ENCODE data around the gene WFS1.

DNA sequence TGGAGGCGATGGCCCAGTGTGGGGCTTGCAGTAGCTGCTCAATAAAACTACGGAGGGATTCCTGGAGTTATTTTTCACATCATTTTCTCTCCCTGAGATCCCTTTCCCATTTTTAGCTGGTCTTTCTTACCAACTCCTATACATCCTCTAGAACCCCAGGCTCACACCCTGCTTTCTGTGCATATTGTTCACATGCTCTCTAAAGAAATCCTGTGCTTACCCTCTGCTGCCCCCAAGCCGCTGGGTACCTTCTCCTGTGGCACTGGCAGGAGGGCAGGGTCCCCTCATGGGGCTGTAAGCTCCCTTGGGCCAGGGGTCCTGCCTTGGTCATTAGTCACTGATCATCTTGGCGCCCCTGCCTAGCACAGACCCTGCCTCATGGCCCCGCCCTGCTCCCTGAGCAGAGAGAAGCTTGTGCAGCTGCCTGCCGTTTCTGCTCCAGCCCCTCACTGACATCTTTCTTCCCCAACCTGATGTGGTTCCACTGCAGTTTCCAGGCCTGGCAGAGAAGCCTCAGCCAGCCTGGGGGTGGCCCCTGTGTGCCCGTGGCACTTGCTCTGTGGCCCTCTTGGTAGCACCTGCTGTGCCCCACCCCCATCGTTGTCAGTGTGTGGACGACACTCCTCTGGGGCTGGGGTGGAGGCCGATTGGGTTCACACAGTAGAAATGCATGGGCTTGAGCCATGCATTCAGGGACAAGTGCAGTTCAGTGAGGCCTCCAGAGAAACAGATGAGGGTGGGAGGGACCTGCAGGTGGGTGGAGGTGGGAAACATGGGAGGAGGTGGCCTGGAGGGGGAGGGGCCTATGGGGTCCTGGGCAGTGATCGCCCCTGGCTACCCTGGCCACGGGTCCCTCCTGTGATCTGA, 69.5 kb downstream of the WFS1 start:
- TF ChIP-seq POLR2AphosphoS5 (IDR thresholded peaks at IDR 0.05; ENCODE audit: low read depth, low read length): no peak
- no peak for TF ChIP-seq JUND (IDR thresholded peaks at IDR 0.05)
- TF ChIP-seq, protein P1, sequence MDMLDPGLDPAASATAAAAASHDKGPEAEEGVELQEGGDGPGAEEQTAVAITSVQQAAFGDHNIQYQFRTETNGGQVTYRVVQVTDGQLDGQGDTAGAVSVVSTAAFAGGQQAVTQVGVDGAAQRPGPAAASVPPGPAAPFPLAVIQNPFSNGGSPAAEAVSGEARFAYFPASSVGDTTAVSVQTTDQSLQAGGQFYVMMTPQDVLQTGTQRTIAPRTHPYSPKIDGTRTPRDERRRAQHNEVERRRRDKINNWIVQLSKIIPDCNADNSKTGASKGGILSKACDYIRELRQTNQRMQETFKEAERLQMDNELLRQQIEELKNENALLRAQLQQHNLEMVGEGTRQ (IDR thresholded peaks at IDR 0.05; ENCODE audit: borderline replicate concordance, low read depth, low read length): no peak
- TF ChIP-seq, protein P2, sequence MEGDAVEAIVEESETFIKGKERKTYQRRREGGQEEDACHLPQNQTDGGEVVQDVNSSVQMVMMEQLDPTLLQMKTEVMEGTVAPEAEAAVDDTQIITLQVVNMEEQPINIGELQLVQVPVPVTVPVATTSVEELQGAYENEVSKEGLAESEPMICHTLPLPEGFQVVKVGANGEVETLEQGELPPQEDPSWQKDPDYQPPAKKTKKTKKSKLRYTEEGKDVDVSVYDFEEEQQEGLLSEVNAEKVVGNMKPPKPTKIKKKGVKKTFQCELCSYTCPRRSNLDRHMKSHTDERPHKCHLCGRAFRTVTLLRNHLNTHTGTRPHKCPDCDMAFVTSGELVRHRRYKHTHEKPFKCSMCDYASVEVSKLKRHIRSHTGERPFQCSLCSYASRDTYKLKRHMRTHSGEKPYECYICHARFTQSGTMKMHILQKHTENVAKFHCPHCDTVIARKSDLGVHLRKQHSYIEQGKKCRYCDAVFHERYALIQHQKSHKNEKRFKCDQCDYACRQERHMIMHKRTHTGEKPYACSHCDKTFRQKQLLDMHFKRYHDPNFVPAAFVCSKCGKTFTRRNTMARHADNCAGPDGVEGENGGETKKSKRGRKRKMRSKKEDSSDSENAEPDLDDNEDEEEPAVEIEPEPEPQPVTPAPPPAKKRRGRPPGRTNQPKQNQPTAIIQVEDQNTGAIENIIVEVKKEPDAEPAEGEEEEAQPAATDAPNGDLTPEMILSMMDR (IDR thresholded peaks at IDR 0.05): no peak
- TF ChIP-seq FOXJ3 (CRISPR knock-in tag; IDR thresholded peaks at IDR 0.05): no peak
- TF ChIP-seq, protein P3, sequence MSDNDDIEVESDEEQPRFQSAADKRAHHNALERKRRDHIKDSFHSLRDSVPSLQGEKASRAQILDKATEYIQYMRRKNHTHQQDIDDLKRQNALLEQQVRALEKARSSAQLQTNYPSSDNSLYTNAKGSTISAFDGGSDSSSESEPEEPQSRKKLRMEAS (IDR thresholded peaks at IDR 0.05; ENCODE audit: low read depth): no peak
- TF ChIP-seq TEAD4 (IDR thresholded peaks at IDR 0.05; ENCODE audit: borderline replicate concordance, insufficient read depth): no peak
- TF ChIP-seq, protein P4, sequence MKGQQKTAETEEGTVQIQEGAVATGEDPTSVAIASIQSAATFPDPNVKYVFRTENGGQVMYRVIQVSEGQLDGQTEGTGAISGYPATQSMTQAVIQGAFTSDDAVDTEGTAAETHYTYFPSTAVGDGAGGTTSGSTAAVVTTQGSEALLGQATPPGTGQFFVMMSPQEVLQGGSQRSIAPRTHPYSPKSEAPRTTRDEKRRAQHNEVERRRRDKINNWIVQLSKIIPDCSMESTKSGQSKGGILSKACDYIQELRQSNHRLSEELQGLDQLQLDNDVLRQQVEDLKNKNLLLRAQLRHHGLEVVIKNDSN (IDR thresholded peaks at IDR 0.05; ENCODE audit: borderline replicate concordance, low read depth): no peak
- TF ChIP-seq EP300 (IDR thresholded peaks at IDR 0.05; ENCODE audit: borderline replicate concordance in 1 of 2, low read depth in 1 of 2, low read length in 1 of 2): no peak
- TF ChIP-seq YY1 (IDR thresholded peaks at IDR 0.05; ENCODE audit: low read depth): no peak
- no peak for TF ChIP-seq GABPA (IDR thresholded peaks at IDR 0.05; ENCODE audit: low read depth)
